ENCODE results near the gene ELK1. TPM values are rescaled to one million over a fixed set of nuclear protein-coding genes. Genes with fewer than 3 reads are reported as not detected.

ELK1 gene
- total and polyA plus RNA-seq, 2 of the 8 experiments (the other 6 are each of a cell fraction or from before 2014, with no cell fraction given), result 31.9 to 42.2 TPM

GRCh38 chrX:47661539-47661938 is 11.2 kb upstream of the ELK1 start:
- H3K14ac ChIP-seq (ENCODE audit: insufficient read length), result no peak overlapping the region
- POLR2A ChIA-PET (ENCODE audit: partially characterized antibody), result no interaction called here
- peaks cover 0 to 4% (median 1%) of the 10 kb centered on the region in 4 experiments; a peak in 3 of 7 replicates for H3K27me3 ChIP-seq (replicated peaks in 1 of 4; ENCODE audit: control insufficient read depth in 3 of 4, extremely low read depth in 1 of 4, insufficient read depth in 3 of 4, low read length in 3 of 4)
- H3K56ac ChIP-seq (replicated peaks; ENCODE audit: insufficient read length, low read depth, low read length), result no peak overlapping the region
- no peak overlapping the region for H4K91ac ChIP-seq (replicated peaks; ENCODE audit: insufficient read length, low read length)
- no peak overlapping the region for H2BK15ac ChIP-seq (ENCODE audit: low read length)
- no peak overlapping the region for H3K4me2 ChIP-seq (ENCODE audit: insufficient read depth in 1 of 2, low read depth in 2 of 2, low read length in 2 of 2)
- no peak overlapping the region for H3K27ac ChIP-seq (ENCODE audit: low read depth, low read length)
- H3K18ac ChIP-seq (ENCODE audit: extremely low read depth, low read length), result no peak overlapping the region
- no peaks in the 10 kb centered on the region for H4K20me1 ChIP-seq (replicated peaks in 1 of 2; ENCODE audit: control insufficient read depth in 1 of 2, insufficient read depth in 2 of 2, low read length in 2 of 2)
- H2BK120ac ChIP-seq (replicated peaks; ENCODE audit: low read depth, low read length), result no peak overlapping the region
- H2BK5ac ChIP-seq (ENCODE audit: low read depth, low read length), result no peak overlapping the region
- no peak overlapping the region for H3K9ac ChIP-seq (replicated peaks in 1 of 4; ENCODE audit: extremely low read depth in 1 of 4, low read depth in 3 of 4, low read length in 3 of 4)
- no peak for FAIRE-seq
- no peak overlapping the region for H3K4ac ChIP-seq (replicated peaks; ENCODE audit: insufficient read length, low read depth, low read length)
- no peak overlapping the region for H2BK12ac ChIP-seq (ENCODE audit: low read depth, low read length)
- H2BK20ac ChIP-seq (ENCODE audit: low read length), result no peak overlapping the region
- H2AFZ ChIP-seq (ENCODE audit: low read length), result no peak overlapping the region
- H3K23ac ChIP-seq (ENCODE audit: insufficient read length), result no peak overlapping the region
- WGBS, 2 experiments (ENCODE audit: extremely low coverage in 1 of 2, insufficient coverage in 1 of 2, insufficient read length in 1 of 2, insufficient replicate concordance in 2 of 2, low coverage in 1 of 2, low lambda C conversion rate in 2 of 2, missing lambda C conversion rate in 1 of 2), result 93% methylated on average over 5 of the region's 7 CpGs; no CpG with 5 or more reads in 1 of the 2 experiments
- H3K9me3 ChIP-seq (ENCODE audit: insufficient read depth in 2 of 2, low read depth in 1 of 2, low read length in 1 of 2), result no peaks in the 10 kb centered on the region
- H3K4me3 ChIP-seq (ENCODE audit: extremely low read depth in 1 of 4, insufficient read depth in 2 of 4, low read depth in 3 of 4, low read length in 4 of 4), result no peak overlapping the region
- no peaks in the 10 kb centered on the region for H3K79me2 ChIP-seq (ENCODE audit: control insufficient read depth in 1 of 2, insufficient read depth in 2 of 2, low read length in 2 of 2)
- H3K4me1 ChIP-seq (replicated peaks in 1 of 4; ENCODE audit: control insufficient read depth in 3 of 4, insufficient read depth in 4 of 4, low read length in 3 of 4), result no peaks in the 10 kb centered on the region
- no peak overlapping the region for H2AK5ac ChIP-seq (ENCODE audit: low read depth, low read length)
- no peaks in the 10 kb centered on the region for H3K23me2 ChIP-seq (ENCODE audit: low read depth, low read length)
- TF ChIP-seq CBX5 (IDR thresholded peaks at IDR 0.05; ENCODE audit: low read depth, low read length) (no peak), RAD21 (IDR thresholded peaks at IDR 0.05 in 1 of 2, conservative IDR thresholded peaks at IDR 0.05 in 1 of 2; ENCODE audit: low read depth in 2 of 2, low read length in 2 of 2) (no peak), GABPA (IDR thresholded peaks at IDR 0.05; ENCODE audit: borderline replicate concordance, insufficient read depth, low read length) (no peak), BRCA1 (IDR thresholded peaks at IDR 0.05; ENCODE audit: low read depth, low read length) (no peak)
- CTCF ChIA-PET (ENCODE audit: partially characterized antibody), result no interaction called here
- no peak for DNase-seq (ENCODE audit: low read depth in 1 of 2, low spot score in 2 of 2)
- no peaks in the 10 kb centered on the region for H3K79me1 ChIP-seq (ENCODE audit: low read depth, low read length)
- H3K36me3 ChIP-seq (ENCODE audit: control insufficient read depth in 2 of 4, insufficient read depth in 4 of 4, low read length in 3 of 4), result peaks cover 0 to 10% (median 6%) of the 10 kb centered on the region in 4 experiments; a peak in 5 of 8 replicates
- H4K8ac ChIP-seq (ENCODE audit: extremely low read depth, insufficient read depth, low read length), result no peak overlapping the region
- no peak overlapping the region for H4K5ac ChIP-seq (ENCODE audit: insufficient read length, low read depth, low read length)

Data from H1 (cell line).